ENCODE results near the gene ABCG5.

The ABCG5 gene

GRCh38 chr2:43848214-43848613 lies 9.6 kb upstream of the ABCG5 start:
- no peak for DNase-seq (ENCODE audit: low read depth)
- no peak overlapping the region for H3K4me3 ChIP-seq (ENCODE audit: low read depth, low read length)
- no peak for TF ChIP-seq POLR2A (IDR thresholded peaks at IDR 0.05; ENCODE audit: extremely low read depth, insufficient read length)

GRCh38 chr2:43846140-43846793 lies 7.6 kb upstream of the ABCG5 start:
- no peak for DNase-seq (ENCODE audit: low read depth)
- H3K4me3 ChIP-seq (ENCODE audit: low read depth, low read length), result no peak overlapping the region
- TF ChIP-seq POLR2A (IDR thresholded peaks at IDR 0.05; ENCODE audit: extremely low read depth, insufficient read length), result no peak
- no peak for TF ChIP-seq MAX (IDR thresholded peaks at IDR 0.05; ENCODE audit: low read depth, low read length)
- TF ChIP-seq MYC (IDR thresholded peaks at IDR 0.05; ENCODE audit: low read depth, low read length), result no peak

GRCh38 chr2:43845181-43845580 lies 6.5 kb upstream of the ABCG5 start:
- DNase-seq (ENCODE audit: low read depth), result no peak
- H3K4me3 ChIP-seq (ENCODE audit: low read depth, low read length), result no peak overlapping the region
- TF ChIP-seq MYC (IDR thresholded peaks at IDR 0.05; ENCODE audit: low read depth, low read length) (no peak), POLR2A (IDR thresholded peaks at IDR 0.05; ENCODE audit: extremely low read depth, insufficient read length) (no peak), CTCF (IDR thresholded peaks at IDR 0.05; ENCODE audit: low read depth, low read length) (no peak), MAX (IDR thresholded peaks at IDR 0.05; ENCODE audit: low read depth, low read length) (no peak)

- no peak overlapping the region for H3K4me3 ChIP-seq (ENCODE audit: low read depth, low read length)
- TF ChIP-seq MYC (IDR thresholded peaks at IDR 0.05; ENCODE audit: low read depth, low read length) (no peak), POLR2A (IDR thresholded peaks at IDR 0.05; ENCODE audit: extremely low read depth, insufficient read length) (no peak), CTCF (IDR thresholded peaks at IDR 0.05; ENCODE audit: low read depth, low read length) (no peak), MAX (IDR thresholded peaks at IDR 0.05; ENCODE audit: low read depth, low read length) (no peak)
- no peak for DNase-seq (ENCODE audit: low read depth)
Observed at GRCh38 chr2:43842866-43843226, 4.2 kb upstream of the ABCG5 start.

GRCh38 chr2:43841949-43842865 lies 3.6 kb upstream of the ABCG5 start:
- TF ChIP-seq MYC (IDR thresholded peaks at IDR 0.05; ENCODE audit: low read depth, low read length) (no peak), POLR2A (IDR thresholded peaks at IDR 0.05; ENCODE audit: extremely low read depth, insufficient read length) (no peak), MAX (IDR thresholded peaks at IDR 0.05; ENCODE audit: low read depth, low read length) (no peak), CTCF (IDR thresholded peaks at IDR 0.05; ENCODE audit: low read depth, low read length) (no peak)
- no peak for DNase-seq (ENCODE audit: low read depth)
- no peak overlapping the region for H3K4me3 ChIP-seq (ENCODE audit: low read depth, low read length)

- no peak for DNase-seq (ENCODE audit: low read depth)
- no peak overlapping the region for H3K4me3 ChIP-seq (ENCODE audit: low read depth, low read length)
Observed at GRCh38 chr2:43840965-43841364, 2.3 kb upstream of the ABCG5 start.

More at GRCh38 chr2:43840965-43841364, 2.3 kb upstream of the ABCG5 start:
- TF ChIP-seq MYC (IDR thresholded peaks at IDR 0.05; ENCODE audit: low read depth, low read length), result no peak
- no peak for TF ChIP-seq MAX (IDR thresholded peaks at IDR 0.05; ENCODE audit: low read depth, low read length)
- no peak for TF ChIP-seq POLR2A (IDR thresholded peaks at IDR 0.05; ENCODE audit: extremely low read depth, insufficient read length)
- TF ChIP-seq CTCF (IDR thresholded peaks at IDR 0.05; ENCODE audit: low read depth, low read length), result no peak

All from NB4 (cell line).